Activated CD8-positive, alpha-beta memory T cell treated with anti-CD3 and anti-CD28 coated beads, Interleukin-2, amount 50 U/mL, for 4 hours (primary cell): ENCODE results near the gene KCNE3.

Experiments used
- DNase-seq: peaks from one replicate; pipeline ENCODE4 v3.0.0-alpha.2; 2020

The KCNE3 gene

GRCh38 chr11:74471037-74471436, 3.7 kb upstream of the KCNE3 start:
- DNase-seq: no peak

DNA sequence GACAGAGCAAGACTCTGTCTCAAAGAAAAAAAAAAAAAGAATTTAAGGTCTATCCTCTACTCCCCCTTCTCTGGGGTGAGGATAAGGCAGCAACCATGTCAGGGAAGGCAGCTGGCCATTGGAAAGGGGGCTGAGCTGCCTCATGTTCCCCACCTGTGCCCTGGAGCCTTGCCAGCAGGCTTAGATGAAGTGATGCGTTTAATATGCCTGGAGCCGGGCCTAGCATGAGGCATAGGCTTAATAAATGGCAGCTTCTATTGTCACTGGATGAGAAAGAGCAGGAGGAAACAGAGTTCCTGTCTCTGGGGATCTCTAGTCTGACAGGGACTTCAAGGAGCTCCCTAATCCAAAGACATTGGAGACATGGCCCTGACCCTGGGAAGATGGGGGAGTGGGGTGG, 3.2 kb upstream of the KCNE3 start:
- DNase-seq: no peak

DNA sequence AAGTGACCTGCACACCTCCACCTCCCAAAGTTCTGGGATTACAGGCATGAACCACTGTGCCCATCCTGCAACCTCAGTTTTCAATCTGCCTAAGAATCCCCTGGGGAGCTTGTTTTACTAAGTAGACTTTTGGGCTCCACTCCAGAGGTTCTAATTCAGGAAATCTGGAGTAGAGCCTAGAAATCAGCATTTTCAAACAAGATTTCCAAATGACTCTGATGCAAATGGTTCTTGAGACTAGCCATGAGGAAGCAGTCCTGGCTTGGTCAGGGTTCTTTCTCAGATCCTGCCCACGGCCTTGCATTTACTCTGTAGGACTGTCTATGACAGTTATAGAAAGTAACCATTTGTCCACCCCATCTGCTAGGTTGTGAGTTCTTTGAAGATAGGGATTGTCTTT, 1.6 kb upstream of the KCNE3 start:
- DNase-seq: no peak

- DNase-seq: no peak
These were observed 1.2 kb upstream of the KCNE3 start for GRCh38 chr11:74468521-74468920.

GRCh38 chr11:74468058-74468457, 709 bp upstream of the KCNE3 start:
- DNase-seq: no peak

- no peak for DNase-seq
These were observed 2.0 kb downstream of the KCNE3 start for GRCh38 chr11:74465291-74465708.

DNA sequence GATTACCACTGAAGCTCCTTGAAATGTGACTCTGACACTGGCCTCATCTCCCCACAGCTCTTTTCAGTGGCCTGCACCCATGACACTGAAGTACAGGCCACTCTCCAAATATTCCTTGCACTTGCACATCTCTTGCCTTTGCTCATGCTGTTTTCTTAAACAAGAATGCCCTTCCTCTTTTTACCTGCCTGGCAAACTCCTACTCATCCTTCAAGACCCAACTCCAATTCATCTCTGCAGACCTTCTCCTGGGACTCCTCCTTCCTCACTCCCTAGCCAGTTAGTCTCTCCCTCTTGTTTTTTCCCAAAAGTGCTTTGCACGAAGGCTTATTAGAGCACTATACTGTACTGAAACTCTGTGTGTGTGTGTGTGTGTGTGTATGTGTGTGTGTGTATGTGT, 2.6 kb downstream of the KCNE3 start:
- DNase-seq: no peak

DNA sequence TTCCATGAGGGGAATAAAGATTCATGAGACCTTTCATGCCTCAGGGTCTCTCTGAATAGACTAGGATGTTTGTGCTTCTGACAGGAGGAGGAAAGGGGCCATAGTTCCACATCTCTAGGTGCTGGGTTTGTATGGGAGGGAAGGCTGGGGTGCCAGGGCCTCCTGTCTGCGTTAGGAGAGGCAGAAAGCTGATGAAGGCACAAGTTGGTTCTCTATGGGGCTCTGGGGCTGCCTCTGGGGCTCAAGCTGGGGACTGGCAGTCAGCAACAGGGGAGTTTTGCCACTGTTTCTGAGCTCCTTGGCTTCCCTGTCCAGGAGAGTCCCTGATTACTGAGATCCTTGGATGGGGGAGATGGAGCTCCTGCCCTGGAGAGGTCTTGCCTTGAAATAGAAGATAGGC, 4.1 kb downstream of the KCNE3 start:
- DNase-seq: no peak

GRCh38 chr11:74462631-74463030, 4.7 kb downstream of the KCNE3 start:
- no peak for DNase-seq

GRCh38 chr11:74462009-74462408, 5.3 kb downstream of the KCNE3 start:
- no peak for DNase-seq

GRCh38 chr11:74460481-74461154, 6.7 kb downstream of the KCNE3 start:
- no peak for DNase-seq

GRCh38 chr11:74460065-74460464, 7.3 kb downstream of the KCNE3 start:
- DNase-seq: no peak

- no peak for DNase-seq
These were observed 7.8 kb downstream of the KCNE3 start for GRCh38 chr11:74459584-74459983.

- DNase-seq: no peak
These were observed 10.0 kb downstream of the KCNE3 start for GRCh38 chr11:74457356-74457755.

DNA sequence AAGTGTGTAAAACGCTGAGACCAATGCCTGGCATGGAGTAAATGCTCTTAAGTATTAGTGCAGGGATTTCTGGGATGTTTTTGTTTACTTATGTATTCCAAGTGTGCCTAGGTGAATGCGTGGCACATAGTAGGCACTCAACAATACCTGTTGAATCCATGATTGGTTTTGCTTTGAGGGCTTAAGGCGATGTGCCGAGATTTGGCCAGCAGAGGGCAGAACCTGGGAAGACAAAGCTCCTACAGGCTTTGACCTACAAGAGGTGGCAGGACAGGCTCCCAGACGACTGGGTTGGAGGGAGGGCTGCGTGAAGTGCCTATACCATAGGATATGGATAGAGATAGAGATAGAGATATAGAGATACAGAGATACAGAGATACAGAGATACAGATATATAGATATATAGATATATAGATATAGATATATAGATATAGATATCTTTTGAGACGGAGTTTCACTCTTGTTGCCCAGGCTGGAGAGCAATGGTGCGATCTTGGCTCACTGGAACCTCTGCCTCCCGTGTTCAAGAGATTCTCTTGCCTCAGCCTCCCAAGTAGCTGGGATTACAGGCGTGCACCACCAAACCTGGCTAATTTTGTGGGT, 13.9 kb downstream of the KCNE3 start:
- peak; percentile 59 for DNase-seq

DNA sequence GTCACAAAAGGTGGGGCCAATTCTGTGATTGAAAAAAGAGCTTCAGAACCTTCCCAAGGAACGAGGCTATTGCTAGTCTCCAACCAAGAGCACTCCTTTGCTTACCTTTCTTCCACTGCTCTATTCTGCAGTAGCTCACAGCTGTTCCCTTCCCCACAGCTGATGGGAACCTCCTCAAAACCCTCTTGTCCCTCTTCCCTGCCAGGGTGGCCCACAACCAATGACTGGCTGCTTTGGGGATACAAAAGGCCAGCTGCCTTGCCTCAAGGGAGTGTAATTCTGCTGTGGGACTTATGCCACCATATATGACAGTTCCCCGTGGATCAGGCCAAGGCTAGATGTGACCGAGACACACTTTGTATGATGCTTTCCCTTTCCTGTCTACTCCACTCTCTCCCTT, 15.0 kb downstream of the KCNE3 start:
- no peak for DNase-seq

- DNase-seq: no peak
These were observed 17.0 kb downstream of the KCNE3 start for GRCh38 chr11:74450318-74450717.

DNA sequence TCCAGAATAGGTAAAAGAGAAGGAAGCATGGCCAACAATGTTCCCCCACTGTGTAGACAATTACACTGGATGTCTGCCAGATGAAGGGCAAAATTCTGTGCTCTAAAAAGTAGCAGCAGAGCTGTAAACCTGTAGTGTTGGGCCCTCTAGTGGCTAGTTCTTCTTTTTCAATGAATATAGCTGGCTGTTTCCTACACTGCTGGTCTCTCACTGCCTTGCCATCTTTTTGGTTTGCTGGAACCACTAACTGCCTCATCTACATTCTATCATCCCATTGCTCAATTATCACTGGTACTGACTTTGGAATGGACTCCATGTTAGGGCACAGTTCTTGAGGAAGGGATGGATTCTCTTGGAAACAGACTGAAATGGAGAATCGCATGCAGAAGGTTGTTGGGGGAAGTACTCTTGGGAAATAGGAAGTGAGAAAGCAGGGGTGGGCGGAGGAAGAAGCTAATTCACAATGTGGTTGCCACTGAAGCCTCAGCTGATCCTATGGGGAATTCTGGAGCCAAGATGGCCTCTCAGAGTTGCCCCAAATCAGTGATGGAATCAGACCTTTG, 17.9 kb downstream of the KCNE3 start:
- DNase-seq: no peak

GRCh38 chr11:74447720-74448119, 19.6 kb downstream of the KCNE3 start:
- DNase-seq: no peak

DNA sequence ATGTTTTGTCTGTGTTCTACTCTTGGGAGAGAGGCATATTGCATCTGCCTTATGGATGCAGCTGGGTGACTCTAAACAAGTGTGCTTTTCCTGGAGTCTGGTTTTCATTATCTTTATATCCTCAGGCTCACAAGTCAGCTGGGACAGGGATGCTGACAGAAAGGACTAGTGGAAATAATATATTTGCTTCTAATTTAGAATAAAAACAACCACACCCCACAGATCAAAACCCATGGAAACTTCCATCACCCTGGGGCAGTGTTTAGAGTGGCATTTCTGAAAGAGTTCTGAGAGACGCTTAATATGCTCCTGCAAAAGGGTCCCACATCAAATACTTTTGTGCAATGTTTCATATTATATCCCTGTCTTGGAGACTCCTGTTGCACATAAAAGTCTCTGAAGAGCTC, 20.8 kb downstream of the KCNE3 start:
- no peak for DNase-seq

GRCh38 chr11:74444173-74444826, 23.0 kb downstream of the KCNE3 start:
- DNase-seq: no peak

GRCh38 chr11:74443071-74443864, 24.1 kb downstream of the KCNE3 start:
- no peak for DNase-seq

DNA sequence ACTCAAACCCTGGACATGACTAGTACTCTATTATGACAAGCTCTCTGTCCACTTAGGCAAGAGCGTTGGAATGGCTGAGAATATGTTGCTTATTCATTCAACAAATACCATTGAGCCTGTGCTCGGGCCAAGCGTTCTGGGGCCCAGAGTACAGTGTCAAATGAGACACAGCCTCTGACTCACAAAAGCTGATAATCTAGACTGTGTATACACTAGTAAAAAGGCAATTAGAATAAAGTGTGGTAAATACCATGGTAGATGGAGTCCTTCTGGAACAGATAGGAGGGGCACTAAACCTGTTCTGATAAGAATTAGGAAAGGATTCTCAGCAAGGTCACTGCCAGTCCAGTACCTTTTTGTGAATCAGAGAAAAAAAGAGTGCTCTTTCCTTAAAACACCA, 24.7 kb downstream of the KCNE3 start:
- no peak for DNase-seq
